NCI-H526 treated with DMSO at 0.1 percent for 48 hours (cell line): Measurements from ENCODE around the gene ABCG1.

Experiments
- DNase-seq: peaks from one replicate; lab custom pipeline; 2025; lab: John Stamatoyannopoulos, UW

The ABCG1 gene

DNA sequence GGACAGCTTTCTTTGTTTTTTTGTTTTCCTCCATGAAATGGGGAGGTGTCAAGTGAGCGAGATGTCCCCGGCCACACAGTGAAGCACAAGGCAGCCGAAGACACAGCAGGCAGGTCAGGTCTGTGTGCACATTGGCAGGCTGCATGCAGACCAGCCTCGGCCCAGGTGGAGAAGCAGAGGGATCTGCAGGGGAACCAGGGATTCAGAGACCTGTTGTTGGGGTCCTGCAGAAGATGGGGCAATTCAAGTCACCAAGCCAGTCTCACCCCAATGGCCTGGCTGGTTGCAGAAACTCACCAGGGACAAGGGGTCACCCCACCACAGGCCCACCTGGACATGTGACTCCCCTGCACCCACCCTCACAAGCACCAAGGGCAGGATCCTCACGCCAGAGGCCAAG, 4.0 kb upstream of the ABCG1 start:
- DNase-seq, result no peak

DNA sequence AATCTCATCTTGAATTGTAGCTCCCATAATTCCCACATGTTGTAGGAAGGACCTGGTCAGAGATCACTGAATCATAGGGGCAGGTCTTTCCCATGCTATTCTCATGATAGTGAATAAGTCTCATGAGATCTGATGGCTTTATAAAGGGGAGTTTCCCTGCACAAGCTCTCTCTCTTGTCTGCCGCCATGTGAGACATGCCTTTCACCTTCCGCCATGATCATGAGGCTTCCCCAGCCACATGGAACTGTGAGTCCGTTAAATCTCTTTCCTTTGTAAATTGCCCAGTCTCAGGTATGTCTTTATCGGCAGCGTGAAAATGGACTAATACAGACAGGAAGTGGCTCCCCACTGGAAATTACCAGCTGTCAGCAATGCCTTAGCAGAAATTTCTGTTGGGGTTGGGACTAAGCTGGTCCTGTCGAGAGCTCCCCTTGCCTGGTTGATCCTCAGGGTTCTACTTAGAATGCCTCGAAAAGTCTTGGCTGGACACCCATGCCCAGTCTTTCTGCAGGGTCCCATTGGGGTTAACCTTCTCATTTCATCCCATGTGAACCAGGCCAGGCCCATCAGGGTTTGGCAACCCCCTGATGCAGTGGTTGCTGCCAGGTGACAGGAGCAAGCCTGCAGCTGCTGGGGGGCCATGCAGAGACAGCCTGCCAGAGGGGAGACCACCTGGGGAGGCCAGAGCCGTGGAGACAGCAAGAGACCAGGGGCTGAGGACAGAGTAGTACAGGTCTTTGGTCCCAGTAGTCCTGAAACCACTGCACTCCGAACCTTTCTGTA, 2.8 kb upstream of the ABCG1 start:
- no peak for DNase-seq

DNA sequence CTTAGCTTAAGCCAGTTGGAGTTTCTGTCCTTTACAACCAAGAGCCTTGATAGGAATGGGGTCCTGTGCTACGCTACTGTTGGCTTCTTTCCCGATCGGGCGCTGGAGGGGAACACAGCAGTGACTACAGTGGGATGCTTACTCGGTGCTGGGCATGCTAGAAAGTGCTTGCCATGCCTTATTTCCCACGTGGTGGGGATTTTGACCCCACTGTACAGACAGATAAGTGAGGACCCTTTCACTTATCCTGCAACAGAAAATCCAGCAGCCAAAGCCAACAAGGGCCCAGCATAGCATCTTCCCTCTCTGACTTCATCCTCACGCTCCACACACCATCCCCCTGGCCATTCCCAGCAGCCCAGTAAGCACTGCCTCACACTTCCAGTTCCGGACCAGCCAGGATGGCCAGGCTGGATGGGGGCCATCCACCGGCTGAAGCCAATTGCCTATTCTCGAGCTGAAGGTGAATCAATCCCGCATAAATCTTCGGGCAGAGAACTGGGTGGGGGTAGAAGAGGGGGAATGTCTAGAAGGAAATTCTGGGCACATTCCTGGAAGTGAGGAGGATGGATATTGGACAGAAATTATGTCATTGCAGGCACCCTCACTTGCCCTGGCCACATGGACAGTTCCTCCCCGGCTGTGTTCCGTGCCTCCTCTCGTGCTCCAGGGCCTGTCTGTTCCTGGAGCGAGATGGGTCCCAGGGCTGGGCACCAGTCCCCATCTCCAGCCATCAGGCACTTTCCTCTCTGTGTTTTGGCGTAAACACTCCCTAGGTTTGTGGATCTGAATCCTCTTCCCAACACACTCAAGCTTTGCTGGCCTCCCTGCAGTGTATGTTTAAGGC, 2.0 kb upstream of the ABCG1 start:
- no peak for DNase-seq

DNA sequence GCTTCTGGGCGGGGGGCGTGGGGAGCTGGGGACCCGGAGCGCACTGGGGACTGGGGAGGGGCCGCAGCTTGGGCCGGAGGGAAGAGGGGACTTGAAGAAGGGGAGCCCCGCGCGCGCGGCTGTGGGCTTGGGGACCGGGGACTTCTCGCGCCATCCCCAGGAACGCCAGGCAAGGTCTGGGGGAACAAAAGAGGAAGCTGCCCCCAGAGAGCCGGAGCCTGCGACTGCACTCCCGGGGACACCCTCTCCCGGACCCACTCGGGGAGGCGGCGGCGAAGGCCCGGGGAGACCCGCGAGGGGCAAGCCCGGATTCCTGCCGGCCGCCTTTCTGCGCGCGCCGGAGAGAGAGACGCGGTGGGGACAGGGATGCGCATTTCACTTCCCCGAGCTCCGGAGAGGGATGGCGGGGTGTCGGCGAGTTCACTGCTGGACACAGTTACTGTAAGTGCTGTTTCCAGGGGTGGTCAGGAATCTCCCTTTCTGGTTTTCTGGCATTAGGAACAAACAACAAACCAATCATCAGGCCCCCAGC, 732 bp downstream of the ABCG1 start:
- no peak for DNase-seq

DNA sequence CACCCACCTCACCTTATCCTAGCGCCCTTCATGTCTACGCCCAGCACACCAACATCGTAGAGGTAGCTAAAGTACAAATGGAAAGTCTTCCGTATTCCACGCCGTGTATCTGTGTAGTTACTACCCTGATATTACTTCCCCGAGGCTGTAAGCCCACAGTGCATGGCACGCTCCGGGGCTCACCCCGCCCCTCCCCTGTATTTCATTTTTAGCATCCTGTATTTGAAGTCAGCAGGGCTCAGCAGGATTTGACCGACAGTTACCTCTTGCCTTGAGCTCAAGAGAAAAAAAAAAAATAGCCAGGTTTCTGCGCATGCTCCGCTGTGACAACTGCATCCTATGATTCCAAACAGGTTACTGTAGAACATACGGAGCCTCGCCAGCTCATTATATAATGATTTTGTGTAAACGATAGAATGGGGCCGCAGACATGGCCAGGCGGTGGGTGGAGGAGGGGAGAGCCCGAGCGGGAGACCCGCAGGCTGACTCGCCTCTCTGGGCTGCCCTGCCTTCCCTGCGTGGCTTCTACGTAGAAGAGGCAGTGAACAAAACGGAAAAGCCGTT, 1.3 kb downstream of the ABCG1 start:
- peak; percentile 90 for DNase-seq

DNA sequence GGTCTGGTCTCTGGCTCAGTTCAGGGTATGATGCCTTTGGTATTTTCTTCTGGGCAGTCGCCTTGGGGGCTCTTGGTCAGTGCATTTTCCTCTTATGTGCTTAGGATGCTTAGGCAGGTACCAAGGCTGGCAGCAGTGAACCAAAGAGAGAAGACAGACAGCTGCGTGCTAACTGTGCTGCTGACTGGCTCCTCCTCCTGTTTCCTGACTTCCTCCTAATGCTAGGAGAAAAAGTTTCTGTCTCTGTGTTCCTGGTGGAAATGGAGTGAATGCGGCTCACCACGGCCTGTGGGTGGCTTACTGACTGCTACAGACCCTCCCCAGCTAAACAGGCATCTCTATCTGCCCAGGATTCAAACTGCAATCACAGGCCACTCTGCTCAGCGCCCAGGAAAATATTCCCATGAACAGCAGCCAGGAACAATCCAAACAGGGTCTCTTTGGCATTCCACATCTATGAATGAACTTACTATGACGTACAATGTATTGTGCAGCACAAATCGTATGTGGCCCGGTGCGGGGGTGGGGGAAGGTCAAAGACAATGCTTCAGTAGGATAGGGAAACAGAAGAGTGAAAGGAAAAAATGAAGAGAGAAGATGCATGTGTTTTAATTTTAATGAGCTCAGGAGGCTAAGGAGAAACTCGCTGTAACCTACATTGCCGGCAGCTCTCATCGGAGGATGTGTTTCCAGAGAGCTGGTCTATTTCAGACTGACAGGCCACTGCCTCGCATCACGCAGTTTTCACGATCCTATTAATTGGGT, 2.8 kb downstream of the ABCG1 start:
- DNase-seq, result no peak

DNA sequence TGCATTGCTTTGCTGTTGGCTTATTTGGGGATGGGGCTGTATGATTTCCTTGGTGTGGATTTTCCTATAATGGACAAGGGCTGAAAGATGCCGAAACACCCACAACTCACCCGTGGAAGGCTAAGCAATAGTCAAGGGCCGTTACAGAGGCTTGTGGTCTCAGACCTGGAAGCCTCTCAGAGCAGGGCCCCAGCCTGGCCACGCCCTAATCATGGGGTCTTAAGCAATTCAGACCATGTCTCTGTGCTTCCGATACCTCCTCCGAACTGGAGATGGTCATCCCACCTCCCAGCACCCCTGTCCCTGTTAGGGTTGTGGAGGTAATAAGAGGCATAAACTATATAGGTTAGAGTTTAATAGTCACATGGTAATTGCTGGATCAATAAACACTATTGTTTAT, 3.4 kb downstream of the ABCG1 start:
- DNase-seq, result no peak

DNA sequence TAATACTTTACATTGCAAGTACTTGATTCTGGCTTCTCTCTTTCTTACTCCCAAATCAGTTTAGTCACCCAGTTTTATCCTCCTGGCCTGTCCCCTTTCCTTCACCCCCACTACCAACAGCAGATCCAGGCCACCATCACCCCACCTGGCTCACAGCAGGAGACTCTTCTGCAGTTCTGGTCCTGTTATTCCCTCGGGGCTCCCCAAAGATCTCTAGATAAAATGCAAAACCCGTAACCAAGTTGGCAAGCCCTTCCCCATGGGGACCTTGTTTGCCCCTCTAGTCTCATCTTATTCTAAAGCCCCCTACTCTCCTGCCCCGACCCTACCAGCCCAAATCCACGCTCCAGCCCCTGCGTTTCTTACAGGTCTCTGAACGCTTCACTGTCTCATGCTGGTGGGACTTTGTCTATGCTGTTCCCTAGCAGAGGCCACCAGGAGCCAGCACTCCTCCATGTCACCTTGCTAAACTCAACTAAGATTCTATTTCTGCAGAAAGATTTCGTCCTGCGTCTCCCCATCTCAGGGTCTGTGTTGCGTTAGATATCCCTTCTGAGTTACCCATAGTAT, 4.0 kb downstream of the ABCG1 start:
- DNase-seq, result no peak

DNA sequence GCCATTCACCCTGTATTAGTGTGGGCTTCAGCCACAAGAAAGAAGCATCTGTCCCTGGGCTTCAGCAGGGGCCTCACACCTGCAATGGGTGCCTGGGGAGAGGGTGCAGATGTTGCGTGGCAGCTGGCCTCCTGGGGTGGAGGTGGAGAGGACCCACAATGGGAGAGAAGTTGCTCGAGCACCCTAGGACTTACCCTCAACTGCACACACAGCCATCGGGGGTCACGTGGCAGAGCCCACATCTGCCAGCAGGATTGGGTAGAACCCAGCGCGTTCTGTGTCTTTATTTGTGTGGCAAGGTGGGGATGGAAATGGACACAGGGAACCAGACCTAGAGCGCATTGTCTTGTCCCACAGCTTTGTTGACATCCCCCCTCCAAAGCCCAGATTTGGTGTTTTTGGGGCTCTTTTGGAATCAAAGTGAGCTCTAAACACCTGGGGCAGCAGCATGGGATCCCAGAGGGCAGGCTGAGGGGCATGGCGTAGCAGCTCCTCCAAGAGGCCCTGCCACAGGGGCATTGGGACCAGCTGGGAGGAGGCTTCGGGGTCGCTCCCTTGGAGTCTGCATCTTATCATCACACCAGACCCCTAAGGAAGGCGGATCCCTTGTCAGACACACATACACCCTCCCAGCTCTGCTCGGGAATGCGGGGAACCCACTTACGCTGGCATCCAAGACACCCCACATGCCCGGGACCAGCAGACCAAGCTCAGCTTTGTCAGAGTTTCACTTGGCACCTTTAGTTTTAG, 5.1 kb downstream of the ABCG1 start:
- DNase-seq, result no peak

DNA sequence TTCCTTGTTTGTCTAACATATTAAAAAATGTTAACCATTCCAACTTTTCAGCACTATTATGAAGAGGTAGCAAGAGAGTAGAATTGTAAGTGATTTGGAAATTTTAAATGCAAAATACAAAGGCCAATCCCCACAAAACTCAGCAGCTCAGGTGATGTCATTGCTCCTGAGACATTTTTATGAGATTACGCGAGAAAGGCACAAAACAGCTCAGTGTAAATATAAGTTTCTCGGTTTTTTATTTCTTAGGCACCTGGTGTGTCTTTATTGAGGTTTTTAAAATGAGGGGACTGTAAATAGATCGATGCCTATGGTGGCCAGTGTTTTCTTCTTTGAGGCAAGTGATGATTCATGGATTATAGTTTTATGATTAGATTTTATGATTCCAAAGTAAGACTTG, 6.1 kb downstream of the ABCG1 start:
- DNase-seq, result no peak

DNA sequence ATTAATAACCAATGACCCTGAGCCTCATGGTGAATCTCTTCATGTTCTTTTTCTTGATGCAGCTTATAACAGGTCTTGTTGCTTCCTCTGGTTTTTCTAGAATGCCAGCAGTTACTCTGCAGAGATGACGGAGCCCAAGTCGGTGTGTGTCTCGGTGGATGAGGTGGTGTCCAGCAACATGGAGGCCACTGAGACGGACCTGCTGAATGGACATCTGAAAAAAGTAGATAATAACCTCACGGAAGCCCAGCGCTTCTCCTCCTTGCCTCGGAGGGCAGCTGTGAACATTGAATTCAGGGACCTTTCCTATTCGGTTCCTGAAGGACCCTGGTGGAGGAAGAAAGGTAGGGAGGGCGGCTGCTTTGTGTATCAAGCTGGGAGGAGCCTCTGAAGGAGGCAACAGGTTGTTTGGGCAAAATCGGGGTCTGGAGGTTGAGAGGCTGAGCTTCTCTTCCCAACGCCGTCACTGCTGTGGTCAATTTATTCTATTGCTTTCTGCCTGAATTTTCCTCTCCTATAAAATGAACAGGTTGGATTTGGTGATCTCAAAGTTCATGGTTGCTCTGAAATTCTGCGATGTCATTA, 6.7 kb downstream of the ABCG1 start:
- DNase-seq, result no peak

DNA sequence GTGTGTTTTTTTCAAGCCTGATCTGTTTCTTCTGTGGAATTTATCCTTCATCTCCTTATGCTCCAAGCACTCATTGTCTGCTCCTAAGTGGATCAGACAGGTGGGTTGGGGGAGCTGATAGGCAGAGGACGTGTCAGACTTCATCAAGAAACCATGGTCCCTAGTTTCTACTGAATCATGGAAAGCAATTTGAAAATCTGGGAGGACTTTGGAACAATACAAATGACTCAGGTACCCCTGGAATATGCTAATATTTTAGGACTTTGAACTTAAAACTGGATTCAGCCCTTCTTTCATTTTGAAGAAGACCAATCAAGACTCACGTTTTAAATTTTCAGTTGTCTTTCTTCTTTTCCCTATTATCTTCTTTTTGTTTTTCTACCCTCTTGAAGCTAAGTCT, 7.7 kb downstream of the ABCG1 start:
- DNase-seq, result no peak

DNA sequence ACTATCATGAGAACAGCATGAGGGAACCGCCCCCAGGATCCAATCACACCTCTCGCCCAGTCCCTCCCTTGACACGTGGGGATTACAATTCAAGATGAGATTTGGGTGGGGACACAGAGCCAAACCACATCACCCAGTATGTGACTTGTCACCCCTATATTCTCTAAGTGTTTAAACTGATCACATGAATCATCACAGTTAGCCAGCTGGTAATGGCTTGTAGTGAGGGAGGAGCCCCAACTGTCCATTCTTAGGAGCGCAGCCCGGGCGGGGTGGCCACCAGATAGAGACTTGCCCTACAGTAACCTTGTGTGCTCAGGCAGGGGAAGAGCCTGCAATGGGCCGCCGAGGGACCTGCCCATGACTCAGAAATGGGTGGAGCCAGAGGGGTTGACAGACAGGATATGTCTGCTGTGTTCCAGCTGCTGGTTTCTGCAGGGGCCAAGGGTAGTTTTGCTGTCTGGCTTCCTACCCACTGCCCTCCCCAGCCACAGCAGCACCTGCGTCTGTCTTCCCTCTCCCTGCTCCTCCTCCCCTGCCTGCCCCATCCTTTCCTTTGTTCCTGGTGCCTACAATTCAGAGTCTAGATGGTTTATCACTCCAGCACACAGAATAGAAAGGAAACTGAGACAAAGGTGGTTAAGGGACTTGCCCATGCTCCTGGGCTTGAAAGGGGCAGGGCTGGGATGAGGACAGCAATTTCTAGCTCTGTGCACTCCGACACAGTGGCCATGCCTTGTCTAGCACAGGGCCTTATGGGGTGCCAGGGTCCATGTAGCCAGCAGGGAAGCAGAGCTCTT, 9.2 kb downstream of the ABCG1 start:
- no peak for DNase-seq

DNA sequence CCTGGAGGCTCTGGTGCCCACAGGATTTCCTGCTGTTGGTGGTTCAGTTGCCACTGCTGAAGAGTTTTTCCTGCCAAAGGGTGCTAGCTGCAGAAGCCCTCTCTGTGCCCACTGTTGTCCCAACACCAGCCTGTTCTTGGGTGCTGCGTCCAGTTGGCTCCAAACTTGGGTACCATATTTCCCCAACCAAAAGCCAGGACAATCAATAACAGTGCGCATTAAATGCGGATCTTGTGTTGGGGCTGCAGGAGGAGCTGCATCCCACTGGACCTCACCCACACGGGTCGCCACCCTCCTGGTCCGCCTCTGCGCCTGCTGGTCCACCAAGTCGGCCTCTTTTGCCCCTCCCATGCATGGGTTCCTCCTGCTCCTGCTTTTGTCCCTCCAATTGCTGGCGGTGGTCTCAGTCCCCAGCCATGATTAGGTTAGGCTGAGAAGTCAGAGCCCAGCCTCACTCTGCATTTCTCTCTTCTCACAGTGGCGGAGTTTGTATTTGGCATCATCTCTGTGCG, 9.8 kb downstream of the ABCG1 start:
- DNase-seq, result no peak

DNA sequence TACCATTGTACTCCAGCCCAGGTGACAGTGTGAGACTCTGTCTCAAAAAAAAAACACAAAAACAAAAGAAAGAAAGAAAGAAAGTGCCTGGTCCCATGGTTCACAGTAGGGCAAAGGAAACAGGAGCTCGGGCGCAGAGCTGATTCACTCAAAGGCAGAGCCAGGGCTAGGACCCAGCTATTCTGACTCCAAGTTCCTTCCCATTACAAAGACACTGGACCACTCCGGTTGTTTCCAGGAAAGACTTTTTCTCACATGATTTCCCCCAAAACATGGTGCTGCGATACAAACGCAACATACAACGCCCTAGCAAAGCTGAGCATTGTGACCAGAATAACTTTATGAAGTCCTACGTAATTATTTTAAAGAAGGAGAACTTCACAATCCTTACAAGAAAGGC, 10.7 kb downstream of the ABCG1 start:
- no peak for DNase-seq

DNA sequence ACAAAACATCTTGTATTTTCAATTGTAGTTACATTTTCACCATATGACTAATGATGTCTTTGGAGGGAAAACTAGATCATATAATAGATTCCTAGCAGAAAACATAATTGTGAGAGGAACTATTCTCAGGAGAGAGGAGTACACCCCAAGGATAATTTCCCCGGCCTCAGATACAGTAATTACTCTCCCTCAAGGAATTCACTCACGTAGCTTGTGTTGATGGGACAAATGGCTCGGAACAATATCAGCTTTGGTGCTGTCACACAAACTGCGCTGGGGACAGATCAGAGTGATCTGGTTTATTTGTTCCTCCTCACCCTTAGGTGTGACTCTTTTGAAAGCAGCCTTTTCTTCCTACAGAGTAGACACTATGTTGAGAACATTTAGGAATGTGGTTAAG, 11.2 kb downstream of the ABCG1 start:
- no peak for DNase-seq

DNA sequence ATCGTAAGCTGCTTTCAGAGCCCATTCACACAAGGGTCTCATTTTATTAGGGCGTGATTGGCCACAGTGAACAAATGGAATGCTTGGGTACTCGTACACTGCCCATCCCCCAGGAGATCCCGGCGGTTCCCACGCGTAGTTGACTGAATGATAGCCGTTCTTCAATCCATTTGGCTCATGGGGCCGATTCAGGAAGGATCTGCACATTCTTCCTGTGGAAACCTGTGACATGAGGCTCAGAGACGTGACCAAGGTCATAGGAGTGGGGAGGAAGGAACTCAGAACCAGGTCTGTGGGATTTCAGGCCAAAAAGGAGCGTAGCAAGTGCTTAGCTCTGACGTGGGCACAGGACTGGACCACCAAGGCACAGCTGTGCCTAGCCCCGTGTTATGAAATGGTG, 11.7 kb downstream of the ABCG1 start:
- DNase-seq, result no peak

DNA sequence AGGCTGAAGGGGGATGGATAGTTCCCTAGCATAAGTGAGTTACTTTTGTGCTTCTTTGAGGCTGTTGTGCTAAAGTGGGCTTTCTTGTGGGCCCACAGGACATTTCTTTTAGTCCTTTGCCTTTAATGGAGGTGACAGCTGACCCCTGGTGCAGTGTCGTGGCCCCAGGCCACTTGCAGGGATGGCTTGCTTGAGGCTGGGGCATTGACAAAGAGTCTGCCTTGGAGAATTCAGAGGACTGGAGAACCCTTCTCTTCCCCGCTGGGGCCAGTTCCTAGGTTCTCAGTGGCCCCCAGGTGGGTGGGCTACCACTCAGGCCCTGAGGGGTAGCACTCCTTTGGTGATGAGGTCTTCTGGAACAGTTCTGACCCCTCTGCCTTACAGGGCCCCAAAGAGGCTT, 12.8 kb downstream of the ABCG1 start:
- no peak for DNase-seq

DNA sequence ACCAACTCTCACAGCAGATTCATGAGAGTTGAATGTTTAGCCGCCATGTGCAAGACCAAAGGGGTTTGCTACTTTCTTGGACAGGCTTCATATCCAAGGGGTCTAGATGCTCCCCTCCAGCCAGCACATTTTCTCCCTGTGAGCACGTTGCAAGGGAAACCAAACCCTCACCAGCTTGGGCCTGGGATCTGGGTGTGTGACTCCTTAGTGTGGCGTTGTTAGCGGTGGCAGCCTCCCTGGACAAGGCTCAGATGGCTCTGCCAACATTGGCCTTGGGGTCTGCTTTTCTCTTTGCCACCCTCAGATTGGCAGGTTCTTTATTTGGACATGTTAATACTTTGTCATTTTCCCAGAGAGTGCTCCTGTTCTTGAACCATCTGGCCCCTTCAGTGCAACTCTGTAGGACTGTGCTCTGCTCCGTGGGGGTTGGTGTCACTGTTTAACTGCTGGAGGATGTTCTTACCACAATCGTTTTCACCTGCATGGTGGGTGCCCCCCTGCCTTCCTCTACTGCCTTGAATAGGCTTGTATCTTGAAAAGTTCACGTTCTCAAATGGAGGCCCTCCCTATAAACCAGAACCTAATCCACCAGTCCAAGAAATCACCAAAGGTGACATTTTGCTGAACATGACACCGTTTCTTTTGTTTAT, 13.4 kb downstream of the ABCG1 start:
- no peak for DNase-seq
